ENCODE results near the gene ELOVL6.
A peak's percentile ranks its signal among the peaks of the same experiment; 100 is the strongest.
"Not testable (repeated sequence)": the region's sequence is repeated elsewhere in the genome, so short reads cannot be mapped to it uniquely, and the experiment has no call there.

Gene ELOVL6

GRCh38 chr4:110196206-110196870, 2.1 kb downstream of the ELOVL6 start:
- DNase-seq: peak; percentile 73

- DNase-seq: peak in 1 of 2 experiments; percentile 30
Observed at GRCh38 chr4:110195561-110196205, 2.7 kb downstream of the ELOVL6 start.

DNA sequence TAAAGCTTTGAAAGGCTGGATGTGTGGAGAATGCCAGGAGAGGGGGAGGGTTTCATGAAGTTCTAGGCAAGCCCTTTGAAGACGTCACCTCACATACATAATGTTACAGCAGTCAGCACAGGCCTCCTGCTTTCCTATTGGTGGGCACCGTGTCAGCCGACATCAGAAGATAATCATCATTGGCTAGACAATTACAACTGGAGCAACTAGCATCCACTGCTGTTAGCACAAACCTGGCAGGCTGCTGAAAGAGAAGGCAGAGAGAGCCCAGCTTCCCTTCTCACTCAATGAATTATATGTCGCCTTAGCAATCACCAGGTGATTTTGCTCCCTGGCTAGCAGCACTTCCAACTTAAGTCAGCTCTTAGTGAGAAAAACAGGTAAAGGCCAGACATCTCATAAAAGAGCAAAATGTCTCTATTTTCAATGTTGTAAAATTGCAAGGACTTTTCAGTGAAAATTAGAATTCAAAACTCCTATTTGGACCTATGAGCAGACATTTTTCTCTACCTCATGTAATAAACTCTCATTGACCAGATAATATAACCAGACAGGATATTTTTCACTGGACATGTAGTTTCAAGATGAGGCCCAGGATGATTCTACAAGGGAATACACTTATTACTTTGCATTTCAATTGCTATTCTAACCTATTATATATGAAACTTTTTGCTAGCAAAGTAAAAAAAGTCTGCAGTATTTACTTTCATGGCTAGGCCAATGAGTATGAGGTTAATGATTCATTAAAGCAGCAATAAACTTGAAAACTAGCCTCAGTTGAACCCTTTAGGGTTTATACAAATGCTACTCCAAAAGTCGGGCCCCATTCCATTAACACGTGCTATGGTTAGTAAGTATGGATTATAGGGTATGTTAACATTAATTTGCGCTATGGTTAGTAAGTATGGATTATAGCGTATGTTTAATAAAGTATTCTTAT, 4.3 kb downstream of the ELOVL6 start:
- DNase-seq: peak; percentile 73 to 78

GRCh38 chr4:110193287-110193686, 5.1 kb downstream of the ELOVL6 start:
- not testable (repeated sequence) for DNase-seq

- DNase-seq: no peak
Observed at GRCh38 chr4:110190249-110190648, 8.2 kb downstream of the ELOVL6 start.

DNA sequence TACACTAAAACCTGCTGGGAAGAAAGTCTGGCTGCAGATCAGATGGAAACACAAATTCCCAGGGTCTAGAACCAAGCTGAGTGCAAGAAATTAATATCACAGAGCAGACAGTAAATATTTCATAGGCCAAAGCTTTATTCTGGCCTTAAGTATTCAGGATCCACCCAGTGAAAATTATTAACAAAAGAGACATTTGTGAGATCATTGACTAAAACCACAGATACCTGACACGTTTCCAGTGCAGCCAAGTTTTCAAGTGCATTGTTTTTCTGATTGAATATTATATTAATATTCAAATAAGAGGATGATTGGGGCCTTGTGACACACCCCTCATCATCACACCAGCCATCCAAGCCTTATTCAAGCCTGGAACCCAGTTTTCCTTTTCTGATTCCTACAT, 10.3 kb downstream of the ELOVL6 start:
- no peak for DNase-seq

DNA sequence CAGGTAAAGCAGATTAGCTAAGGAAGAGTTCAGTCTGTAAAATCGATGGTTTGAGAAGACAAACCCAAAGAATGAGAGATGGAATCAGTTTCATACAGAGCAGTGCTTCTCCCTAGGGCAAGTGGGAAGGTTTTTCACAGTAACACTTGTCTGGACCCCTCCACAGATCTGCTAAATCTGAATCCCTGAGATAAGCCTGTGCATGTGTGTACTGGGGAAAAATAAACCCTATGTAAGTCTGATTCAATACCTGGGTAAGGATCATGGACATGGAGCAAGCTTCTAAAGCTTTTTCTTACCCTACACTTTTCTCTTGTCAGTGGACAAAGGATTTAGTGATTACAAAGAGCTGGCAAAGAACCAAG, 13.6 kb downstream of the ELOVL6 start:
- DNase-seq: no peak

DNA sequence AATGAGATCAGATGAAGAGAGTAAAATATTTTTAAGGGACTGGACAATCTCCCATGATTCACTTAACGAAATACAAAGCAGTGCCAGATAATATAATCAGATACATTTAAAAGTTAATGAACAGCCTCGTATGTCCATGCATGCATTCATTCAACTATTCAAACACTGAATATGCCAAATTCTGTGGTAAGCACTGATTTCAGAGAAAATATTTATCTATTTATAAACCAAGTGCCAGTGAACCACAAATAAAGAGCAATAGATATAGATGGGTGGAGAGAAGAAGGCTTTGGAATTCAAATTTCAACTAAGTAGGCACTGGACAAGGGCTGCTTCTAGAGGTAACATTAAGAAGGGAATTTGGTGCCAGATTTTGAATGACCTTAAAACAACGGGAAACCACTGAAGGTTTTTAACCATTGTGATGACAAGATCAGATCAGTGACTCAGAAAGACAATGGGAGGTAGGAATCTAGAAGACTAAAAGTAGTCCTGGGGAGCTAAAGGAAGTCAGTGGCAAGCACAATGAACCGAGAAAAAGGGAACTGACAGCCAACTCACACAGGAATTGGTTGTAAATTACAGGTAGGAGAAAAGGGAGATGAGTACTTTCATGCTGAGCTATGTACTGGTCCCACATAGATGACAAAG, 14.2 kb downstream of the ELOVL6 start:
- DNase-seq: no peak

GRCh38 chr4:110183643-110184042, 14.8 kb downstream of the ELOVL6 start:
- DNase-seq: no peak

DNA sequence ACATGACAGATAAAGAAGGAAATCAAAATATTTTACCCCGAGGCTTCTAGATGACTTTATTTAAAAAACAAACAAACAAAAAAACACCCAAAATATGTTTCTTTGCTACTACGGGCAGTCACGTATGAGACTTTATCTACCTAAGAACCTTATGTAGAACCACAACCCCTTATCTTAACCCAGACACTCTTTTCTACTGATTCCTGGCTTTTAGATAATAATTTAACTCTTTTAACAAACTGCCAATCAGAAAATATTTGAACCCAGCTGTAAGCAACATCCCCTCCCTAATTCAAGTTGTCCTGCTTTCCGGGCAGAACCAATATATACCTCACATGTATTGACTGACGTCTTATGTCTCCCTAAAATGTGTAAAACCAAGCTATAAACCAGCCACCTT, 15.4 kb downstream of the ELOVL6 start:
- DNase-seq: no peak

GRCh38 chr4:110181890-110182289, 16.5 kb downstream of the ELOVL6 start:
- DNase-seq: no peak

DNA sequence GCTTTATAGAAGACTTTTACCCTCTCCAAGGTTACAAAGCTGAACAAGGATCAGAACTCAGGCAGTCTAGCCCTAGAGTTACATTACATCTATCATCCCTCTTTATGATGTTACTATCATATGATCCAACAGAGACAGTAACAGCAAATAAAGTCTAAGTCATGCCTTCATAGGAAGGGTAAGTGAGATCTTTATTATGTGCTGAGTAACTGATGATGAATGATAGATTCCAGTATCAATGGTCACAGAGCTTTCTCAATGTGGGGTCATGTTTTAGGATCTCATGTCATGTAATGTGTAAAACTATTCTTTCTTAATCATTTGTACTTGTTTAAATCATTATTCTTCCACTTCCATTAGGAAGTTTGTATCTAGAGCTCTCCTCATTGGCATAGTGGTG, 22.8 kb downstream of the ELOVL6 start:
- no peak for DNase-seq

DNA sequence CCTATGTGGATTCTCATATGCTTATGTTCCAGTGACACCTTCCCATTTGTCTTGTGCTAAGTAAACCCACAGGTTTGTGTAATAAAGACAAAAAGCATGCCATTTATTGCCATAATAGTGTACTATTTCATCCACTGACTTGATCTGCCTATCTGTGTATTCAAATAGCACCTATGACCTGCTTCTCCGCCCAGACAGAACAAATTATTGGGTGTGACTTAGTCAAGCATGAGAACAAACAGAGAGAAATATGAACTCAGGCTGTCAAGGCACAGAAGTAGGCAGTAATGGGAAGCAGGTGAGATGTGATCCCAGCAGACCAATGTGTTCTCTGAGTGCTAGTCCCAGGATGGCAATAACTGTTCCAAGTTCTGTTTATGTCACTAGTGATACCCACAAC, 25.4 kb downstream of the ELOVL6 start:
- DNase-seq: no peak

DNA sequence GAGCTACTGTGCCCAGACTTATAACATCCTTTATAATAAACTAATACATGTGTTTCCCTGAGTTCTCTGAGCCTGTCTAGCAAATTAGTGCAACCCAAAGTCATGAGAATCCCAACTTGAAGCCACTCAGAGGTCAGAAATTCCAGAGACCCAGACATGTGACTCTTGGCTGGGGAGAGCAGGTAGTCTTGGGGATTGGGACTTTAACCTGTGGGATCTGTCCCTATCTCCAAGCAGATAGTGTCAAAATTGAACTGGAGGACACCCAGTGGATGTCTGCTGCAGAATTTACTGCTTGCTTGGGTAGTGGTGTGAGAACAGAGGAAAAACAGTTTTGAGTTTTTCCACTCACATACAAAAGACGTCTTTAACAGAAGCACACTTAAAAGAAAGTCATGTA, 26.4 kb downstream of the ELOVL6 start:
- DNase-seq: no peak

DNA sequence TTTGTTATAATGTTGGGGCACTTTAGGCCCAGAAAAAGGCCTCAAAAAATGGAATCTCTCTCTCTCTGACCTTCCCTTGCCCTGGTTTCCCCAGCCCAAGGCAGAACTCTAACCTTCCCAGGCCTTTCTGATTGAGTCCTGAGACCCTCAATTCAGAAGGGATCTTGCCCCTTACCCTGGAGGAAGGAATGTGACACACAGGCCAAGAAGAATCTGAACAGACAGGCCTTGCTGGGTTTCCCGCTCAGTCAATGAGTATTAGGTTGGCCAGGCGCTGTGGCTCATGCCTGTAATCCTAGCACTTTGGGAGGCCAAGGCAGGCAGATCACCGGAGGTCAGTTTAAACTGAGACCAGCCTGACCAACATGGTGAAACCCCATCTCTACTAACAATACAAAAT, 27.6 kb downstream of the ELOVL6 start:
- no peak for DNase-seq

- peak; percentile 57 to 65 for DNase-seq
Observed at GRCh38 chr4:110165382-110166286, 32.8 kb downstream of the ELOVL6 start.

DNA sequence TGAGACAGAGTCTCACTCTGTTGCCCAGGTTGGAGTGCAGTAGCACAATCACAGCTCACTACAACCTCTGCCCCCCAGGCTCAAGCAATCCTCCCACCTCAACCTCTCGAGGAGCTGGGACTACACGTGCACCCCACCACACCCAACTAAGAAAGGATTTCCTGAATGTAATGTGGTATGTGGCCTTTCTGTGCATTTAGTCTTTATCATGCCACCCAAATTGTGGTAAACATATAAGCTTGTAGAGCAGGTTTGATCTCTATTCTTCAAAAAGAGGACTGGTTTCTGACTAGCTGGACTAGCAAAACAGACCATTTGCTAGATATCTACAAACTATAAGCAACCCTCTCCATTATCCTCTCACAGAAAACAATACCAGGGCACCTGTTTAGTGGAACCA, 33.6 kb downstream of the ELOVL6 start:
- peak in 1 of 2 experiments; percentile 28 for DNase-seq

GRCh38 chr4:110164251-110164650, 34.2 kb downstream of the ELOVL6 start:
- no peak for DNase-seq

GRCh38 chr4:110163327-110164069, 34.9 kb downstream of the ELOVL6 start:
- no peak for DNase-seq

- DNase-seq: no peak
Observed at GRCh38 chr4:110160618-110161017, 37.8 kb downstream of the ELOVL6 start.

GRCh38 chr4:110159541-110159940, 38.9 kb downstream of the ELOVL6 start:
- no peak for DNase-seq
